Lung (tissue), 12 donors: Measurements from ENCODE around the gene LSAMP. TPM values are rescaled to one million over a fixed set of nuclear protein-coding genes. Genes with fewer than 3 reads are reported as not detected.
A peak's percentile ranks its signal among the peaks of the same experiment; 100 is the strongest.

Source experiments
- ATAC-seq: fragments of 200-7000 bp; cut with Tn5 transposase; one replicate; pipeline ENCODE4 v1.9.1; 2020; ENCODE audit warnings: moderate number of reproducible peaks; ENCODE audit not compliant: insufficient read depth, low FRiP score
- DNase-seq, 3 donors: peaks; one replicate each; pipeline ENCODE4 v3.0.0-alpha.2; 2013 to 2017
- H3K27ac ChIP-seq, 2 donors: one replicate each; pipeline ENCODE4 v1.5.1; 2013; ENCODE audit warnings: mild to moderate bottlenecking in 2 of 2, moderate library complexity in 2 of 2, control low read depth in 1 of 2, inconsistent platforms in 1 of 2, low read depth in 1 of 2, low read length in 1 of 2
- H3K27me3 ChIP-seq, 3 donors: one replicate each; pipeline ENCODE4 v1.5.1; 2013; ENCODE audit warnings: low read length in 2 of 3; ENCODE audit not compliant: control insufficient read depth in 3 of 3, insufficient read depth in 3 of 3
- H3K36me3 ChIP-seq, 4 donors: one replicate each; pipeline ENCODE4 v1.5.1; 2013; ENCODE audit warnings: low read length in 4 of 4, mild to moderate bottlenecking in 1 of 4, moderate library complexity in 1 of 4; ENCODE audit not compliant: control insufficient read depth in 4 of 4, insufficient read depth in 4 of 4
- H3K4me1 ChIP-seq, 5 donors: one replicate each; pipeline ENCODE4 v1.5.1; 2013; ENCODE audit warnings: low read length in 5 of 5, mild to moderate bottlenecking in 2 of 5, moderate library complexity in 1 of 5; ENCODE audit not compliant: control insufficient read depth in 5 of 5, insufficient read depth in 5 of 5
- H3K4me3 ChIP-seq: one replicate; pipeline ENCODE4 v1.5.1; 2013; ENCODE audit warnings: mild to moderate bottlenecking, control low read depth, moderate library complexity
- H3K9ac ChIP-seq, 2 donors: one replicate each; pipeline ENCODE4 v1.5.1; 2013; ENCODE audit warnings: low read length in 2 of 2, control low read depth in 1 of 2; ENCODE audit not compliant: insufficient read depth in 1 of 2
- H3K9me3 ChIP-seq, 4 donors: one replicate each; pipeline ENCODE4 v1.5.1; 2013; ENCODE audit warnings: low read length in 3 of 4, mild to moderate bottlenecking in 1 of 4, moderate library complexity in 1 of 4; ENCODE audit not compliant: control insufficient read depth in 4 of 4, insufficient read depth in 3 of 4
- WGBS, 2 donors: extraction: QIAGEN DNeasy Blood & Tissue Kit; methylation state at CpG; one replicate each; pipeline ENCODE4 v1.1.7; 2013; 5-methylcytosine and 5-hydroxymethylcytosine counted together
- polyA plus RNA-seq, 2 donors: library from polyadenylated mRNA; stranded (reverse); fragments of 200-250 nt; gene quantifications; one replicate each; pipeline ENCODE4 v1.2.1, GENCODE V29; 2013
- total RNA-seq, 2 donors: library from RNA; depleted of rRNA in 1 of 2; stranded (reverse); fragments of >200 nt in 1 of 2; gene quantifications; one replicate each; pipeline ENCODE4 v1.2.1, GENCODE V29; 2014 to 2021
- TF ChIP-seq, protein P1 (sequence below): IDR thresholded peaks from 2 replicates; pipeline ENCODE4 v1.5.1; 2012; ENCODE audit warnings: mild to moderate bottlenecking; ENCODE audit errors: control extremely low read depth, extremely low read depth
- donor health status: control.
- donor health status: control.
- donor health status: Bipolar disorder and iron deficiency.
- donor health status: healthy.
- donor health status: DM: yes; HTN: yes; CAD: no.

Gene LSAMP
- total and polyA plus RNA-seq, 4 donors: 1.6 to 21.9 (median 9.5) TPM

DNA sequence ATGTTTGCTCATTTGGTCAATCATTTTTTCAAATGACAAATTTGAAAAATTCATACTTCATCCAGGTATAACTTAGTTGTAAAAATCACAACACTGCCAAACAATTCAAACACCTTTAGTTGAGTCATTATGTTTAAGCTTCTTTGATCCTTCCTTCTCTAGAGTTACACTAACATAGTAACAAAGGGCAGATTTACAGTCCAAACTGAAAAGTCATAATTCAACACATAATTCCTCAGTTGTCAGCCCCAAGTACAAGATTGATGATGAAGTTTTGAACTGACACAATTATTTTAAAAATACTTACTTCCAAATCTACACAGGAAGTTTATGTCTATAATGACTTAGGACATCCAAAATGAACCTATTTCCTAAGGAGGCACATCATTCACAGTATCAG is 264.1 kb downstream of the LSAMP start:
- peaks cover 0 to 5% (median 0%) of the 10 kb centered on the region in 5 donors for H3K4me1 ChIP-seq
- H3K9ac ChIP-seq: no peak overlapping the region
- H3K9me3 ChIP-seq: no peaks in the 10 kb centered on the region
- TF ChIP-seq, protein P1, sequence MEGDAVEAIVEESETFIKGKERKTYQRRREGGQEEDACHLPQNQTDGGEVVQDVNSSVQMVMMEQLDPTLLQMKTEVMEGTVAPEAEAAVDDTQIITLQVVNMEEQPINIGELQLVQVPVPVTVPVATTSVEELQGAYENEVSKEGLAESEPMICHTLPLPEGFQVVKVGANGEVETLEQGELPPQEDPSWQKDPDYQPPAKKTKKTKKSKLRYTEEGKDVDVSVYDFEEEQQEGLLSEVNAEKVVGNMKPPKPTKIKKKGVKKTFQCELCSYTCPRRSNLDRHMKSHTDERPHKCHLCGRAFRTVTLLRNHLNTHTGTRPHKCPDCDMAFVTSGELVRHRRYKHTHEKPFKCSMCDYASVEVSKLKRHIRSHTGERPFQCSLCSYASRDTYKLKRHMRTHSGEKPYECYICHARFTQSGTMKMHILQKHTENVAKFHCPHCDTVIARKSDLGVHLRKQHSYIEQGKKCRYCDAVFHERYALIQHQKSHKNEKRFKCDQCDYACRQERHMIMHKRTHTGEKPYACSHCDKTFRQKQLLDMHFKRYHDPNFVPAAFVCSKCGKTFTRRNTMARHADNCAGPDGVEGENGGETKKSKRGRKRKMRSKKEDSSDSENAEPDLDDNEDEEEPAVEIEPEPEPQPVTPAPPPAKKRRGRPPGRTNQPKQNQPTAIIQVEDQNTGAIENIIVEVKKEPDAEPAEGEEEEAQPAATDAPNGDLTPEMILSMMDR: no peak
- no peaks in the 10 kb centered on the region for H3K36me3 ChIP-seq
- no peak overlapping the region for H3K4me3 ChIP-seq
- no peak for ATAC-seq
- H3K27me3 ChIP-seq: no peaks in the 10 kb centered on the region
- no peak overlapping the region for H3K27ac ChIP-seq
- no peak for DNase-seq

DNA sequence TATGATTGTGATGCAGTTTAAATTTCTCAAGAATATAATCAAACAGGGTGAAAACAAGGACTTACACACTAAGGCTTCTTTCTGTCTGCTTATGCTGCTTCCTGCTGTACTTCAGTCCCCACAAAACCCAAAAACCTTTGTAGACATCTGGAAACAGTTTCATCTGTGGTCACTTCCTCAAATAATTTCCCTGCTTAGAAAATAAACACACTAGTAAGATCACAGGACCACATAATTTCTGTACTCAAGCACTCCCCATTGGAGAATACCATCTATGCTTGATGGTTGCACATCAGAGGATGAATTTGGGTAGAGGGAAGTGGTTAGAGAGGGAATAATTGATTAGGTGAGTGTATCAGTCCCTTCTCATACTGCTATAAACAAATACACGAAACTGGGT is 266.2 kb downstream of the LSAMP start:
- peaks cover 0 to 5% (median 0%) of the 10 kb centered on the region in 5 donors for H3K4me1 ChIP-seq
- no peak overlapping the region for H3K27ac ChIP-seq
- H3K27me3 ChIP-seq: no peaks in the 10 kb centered on the region
- no peak overlapping the region for H3K4me3 ChIP-seq
- H3K9me3 ChIP-seq: no peaks in the 10 kb centered on the region
- no peaks in the 10 kb centered on the region for H3K36me3 ChIP-seq
- TF ChIP-seq, protein P1: no peak
- no peak overlapping the region for H3K9ac ChIP-seq
- ATAC-seq: no peak
- WGBS, 2 donors: 54 to 71% methylated on average over 1 of the region's 1 CpG
- DNase-seq: peak in 1 of 3 donors; percentile 48

DNA sequence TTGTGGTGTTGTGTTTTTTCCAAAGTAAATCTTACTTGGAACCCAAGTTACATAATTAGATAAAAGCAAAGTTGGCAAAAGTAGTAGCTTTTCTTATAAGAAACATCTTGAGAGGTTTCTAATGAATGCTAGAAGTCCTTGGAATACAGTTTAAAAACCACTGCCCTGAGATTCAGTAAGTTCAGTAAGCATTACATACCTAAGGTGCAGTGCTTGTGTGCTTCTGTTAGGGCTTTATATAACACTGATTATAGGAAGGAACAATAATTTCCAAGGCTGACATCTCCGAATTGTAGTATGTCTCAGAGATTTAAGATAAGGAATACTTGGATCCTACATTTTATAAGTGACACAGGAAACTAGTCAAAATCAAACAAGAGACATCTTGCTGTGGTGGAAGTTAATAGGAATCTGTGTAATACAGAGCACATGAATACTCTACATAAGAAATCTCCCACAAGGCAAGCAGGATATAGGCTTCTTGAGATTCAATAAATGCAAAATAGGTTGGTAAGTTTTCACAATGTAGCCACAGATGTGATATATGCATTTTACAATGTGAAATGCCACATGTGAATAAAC is 268.2 kb downstream of the LSAMP start:
- peak overlapping the region in 1 of 2 donors; percentile 28 for H3K9ac ChIP-seq
- H3K9me3 ChIP-seq: no peaks in the 10 kb centered on the region
- TF ChIP-seq, protein P1: no peak
- H3K4me1 ChIP-seq: peaks cover 0 to 5% (median 0%) of the 10 kb centered on the region in 5 donors
- DNase-seq (peak in 1 of 3 donors; percentile 15), ATAC-seq (no peak)
- H3K36me3 ChIP-seq: no peaks in the 10 kb centered on the region
- H3K4me3 ChIP-seq: no peak overlapping the region
- WGBS, 2 donors: 56 to 62% methylated on average over 1 of the region's 1 CpG
- no peaks in the 10 kb centered on the region for H3K27me3 ChIP-seq
- H3K27ac ChIP-seq: no peak overlapping the region

DNA sequence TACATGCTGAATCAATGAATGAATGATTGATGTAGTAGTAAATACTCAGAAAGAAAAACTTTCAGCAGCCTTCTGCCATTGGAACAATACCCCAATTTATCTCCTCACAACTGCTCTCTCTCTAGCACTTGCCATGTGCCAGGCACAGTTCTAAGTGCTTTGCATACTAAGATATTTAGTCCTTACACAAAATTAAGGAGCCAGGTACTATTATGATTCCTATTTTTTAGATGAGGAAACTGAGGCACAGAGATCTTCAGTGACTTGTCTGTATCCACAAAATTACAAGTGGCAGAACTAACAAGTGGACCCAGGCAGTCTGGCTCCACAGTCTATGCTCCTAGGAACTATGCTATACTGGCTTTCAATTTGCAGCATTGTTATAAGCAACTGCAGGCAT is 279.2 kb downstream of the LSAMP start:
- no peak overlapping the region for H3K4me3 ChIP-seq
- TF ChIP-seq, protein P1: no peak
- no peaks in the 10 kb centered on the region for H3K36me3 ChIP-seq
- H3K27ac ChIP-seq: no peak overlapping the region
- H3K9me3 ChIP-seq: no peaks in the 10 kb centered on the region
- H3K27me3 ChIP-seq: no peaks in the 10 kb centered on the region
- H3K9ac ChIP-seq: no peak overlapping the region
- H3K4me1 ChIP-seq: peaks cover 0 to 11% (median 0%) of the 10 kb centered on the region in 5 donors
- no peak for DNase-seq
- no peak for ATAC-seq
